HG02938 (cell line): ENCODE data around the gene C17orf75.
A peak's percentile ranks its signal among the peaks of the same experiment; 100 is the strongest.
"Not testable (repeated sequence)": the region's sequence is repeated elsewhere in the genome, so short reads cannot be mapped to it uniquely, and the experiment has no call there.

Experiments
- ATAC-seq: cut with Tn5 transposase; IDR thresholded peaks from one replicate; pipeline ENCODE4 v1.9.1; 2021; ENCODE audit warnings: mild to moderate bottlenecking, moderate library complexity; ENCODE audit not compliant: unreplicated experiment

Gene C17orf75, protein sequence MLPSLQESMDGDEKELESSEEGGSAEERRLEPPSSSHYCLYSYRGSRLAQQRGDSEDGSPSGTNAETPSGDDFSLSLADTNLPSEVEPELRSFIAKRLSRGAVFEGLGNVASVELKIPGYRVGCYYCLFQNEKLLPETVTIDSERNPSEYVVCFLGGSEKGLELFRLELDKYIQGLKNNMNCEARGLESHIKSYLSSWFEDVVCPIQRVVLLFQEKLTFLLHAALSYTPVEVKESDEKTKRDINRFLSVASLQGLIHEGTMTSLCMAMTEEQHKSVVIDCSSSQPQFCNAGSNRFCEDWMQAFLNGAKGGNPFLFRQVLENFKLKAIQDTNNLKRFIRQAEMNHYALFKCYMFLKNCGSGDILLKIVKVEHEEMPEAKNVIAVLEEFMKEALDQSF

DNA sequence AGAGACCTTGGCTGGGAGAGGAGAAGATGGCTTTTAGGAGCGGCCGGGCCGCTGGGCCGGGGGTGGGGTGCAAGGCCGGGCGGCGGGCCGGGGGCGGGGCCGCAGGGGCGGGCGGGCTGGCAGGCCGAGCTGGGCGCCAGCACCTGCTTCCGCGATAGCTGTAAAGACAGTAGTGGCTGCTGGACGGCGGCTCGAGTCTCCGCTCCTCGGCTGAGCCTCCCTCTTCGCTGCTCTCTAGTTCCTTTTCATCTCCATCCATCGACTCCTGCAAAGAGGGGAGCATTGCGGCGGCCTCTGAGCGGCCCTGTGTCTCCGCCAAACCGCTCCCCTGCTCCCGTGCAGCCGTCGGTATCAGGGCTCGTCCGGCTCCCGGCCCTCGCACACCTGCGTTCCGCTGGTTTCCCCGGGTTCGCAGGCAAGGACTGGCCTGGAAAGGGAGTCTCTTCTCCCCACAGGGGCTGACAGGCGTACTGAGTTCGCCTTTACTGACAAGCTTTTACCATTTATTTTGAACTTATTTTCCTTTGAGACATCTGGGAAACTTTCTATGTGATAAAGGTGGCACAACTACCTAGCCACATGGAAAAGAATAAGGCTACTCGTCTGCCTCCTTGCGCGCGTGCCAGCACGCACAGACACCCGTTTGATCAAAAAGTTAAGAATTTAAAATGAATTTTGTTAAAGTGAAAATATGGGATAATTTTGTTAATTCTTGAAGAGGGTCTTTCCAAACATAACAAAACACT lies at the start of gene C17orf75:
TSS of gene C17orf75 (minus strand) at position 317 of the 746 bp plus-strand sequence. CDS start at position 283, 34 bp downstream.
- peak; percentile 73 for ATAC-seq

DNA sequence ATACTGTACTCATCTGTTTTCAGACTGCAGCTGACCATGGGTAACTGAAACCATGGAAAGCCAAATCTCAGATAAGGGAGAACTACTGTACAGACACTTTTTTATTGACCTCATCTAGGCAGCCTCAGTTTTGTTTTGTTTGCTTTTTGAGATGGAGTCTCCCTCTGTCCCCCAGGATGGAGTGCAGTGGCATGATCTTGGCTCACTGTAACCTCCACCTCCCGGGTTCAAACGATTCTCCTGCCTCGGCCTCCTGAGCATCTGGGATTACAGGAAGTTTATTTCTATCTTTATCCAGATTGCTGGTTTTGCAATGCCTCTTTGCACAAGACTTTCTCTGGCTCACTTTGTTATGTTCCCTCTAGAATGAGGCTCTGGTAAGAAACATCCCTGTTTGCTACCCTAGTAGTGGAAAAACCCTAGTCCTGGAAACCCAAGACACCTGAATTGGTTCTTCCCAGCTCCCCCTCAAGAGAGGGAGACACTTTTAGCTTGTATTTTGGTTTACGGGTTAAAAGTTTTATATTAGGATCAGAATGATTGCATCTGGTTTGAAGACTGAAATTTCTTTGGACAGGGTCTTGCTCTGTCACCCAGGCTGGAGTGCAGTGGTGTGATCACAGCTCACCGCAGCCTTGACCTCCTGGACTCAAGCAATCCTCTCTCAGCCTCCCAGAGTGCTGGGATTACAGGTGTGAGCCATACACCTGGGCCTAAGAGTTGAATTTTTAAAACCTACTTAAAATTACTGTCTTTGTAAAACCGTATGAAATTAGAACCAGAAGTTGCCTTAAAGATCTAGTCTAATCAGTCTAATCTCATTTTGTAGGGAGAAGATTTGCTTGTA lies 46.9 kb upstream of the C17orf75 start:
- no peak for ATAC-seq

DNA sequence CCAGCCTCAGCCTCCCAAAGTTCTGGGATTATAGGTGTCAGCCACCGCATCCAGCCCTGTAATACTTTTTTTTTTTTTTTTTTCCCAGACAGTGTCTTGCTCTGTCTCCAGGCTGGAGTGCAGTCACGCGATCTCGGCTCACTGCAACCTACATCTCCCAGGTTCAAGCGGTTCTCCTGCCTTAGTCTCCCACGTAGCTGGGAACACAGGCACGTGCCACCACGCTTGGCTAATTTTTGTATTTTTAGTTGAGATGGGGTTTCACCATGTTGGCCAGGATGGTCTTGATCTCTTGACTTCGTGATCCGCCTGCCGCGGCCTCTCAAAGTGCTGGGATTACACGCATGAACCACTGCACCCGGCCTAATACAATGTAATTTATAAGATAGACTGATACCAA lies 46.2 kb upstream of the C17orf75 start:
- ATAC-seq = not testable (repeated sequence)

DNA sequence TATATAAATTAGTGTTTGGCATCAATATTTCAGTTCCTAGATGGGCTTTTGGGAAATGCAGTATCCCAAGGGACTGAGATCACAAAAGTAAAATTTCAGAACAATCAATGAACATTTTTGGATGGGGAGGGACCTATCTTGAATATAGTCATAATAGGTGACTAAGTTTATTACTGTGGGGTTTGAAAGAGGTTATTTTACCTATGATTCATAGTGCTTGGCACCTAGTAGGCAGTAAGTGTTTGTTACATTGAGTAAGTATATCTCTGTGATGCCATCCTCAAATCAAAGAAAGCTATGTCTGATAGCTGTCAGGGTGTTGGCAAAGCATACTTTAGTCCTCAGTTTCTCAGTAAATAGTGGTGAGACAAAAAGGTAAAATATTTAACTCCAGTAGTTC lies 44.9 kb upstream of the C17orf75 start:
- ATAC-seq = no peak

DNA sequence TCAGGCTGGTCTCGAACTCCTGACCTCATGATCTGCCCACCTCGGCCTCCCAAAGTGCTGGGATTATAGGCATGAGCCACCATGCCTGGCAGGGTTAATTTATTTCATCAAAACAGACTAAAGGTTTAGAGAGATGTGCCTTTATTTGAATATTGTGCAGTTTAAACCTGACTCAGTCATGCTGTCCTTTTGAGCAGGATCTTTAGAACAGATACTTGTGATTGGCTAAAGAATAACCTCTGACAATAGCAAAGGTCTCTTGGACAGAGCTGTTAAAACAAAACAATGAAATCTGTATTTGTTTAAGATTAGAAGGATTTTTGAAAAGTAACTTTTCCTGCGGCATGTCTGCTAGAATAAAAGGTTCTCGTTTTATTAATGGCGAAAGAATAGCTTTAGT lies 44.0 kb upstream of the C17orf75 start:
- ATAC-seq = no peak

DNA sequence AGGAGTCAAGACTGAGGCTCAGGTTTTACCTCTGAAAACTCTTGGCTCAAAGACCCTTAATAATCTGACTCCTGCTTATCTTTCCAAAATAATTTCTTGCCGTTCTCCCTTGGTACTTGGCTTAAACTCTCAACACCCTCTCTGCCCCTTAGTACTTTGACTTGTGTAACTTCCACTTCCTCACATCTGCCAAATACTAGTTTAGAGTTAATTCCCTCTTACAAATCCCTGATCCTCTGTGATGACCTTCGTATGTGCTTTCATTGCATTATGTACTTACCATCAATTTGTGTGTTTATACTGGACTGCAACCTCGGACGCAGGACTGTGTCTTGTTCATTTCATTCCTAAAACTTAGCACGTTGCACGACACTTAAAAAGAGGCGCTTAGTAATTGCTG lies 43.1 kb upstream of the C17orf75 start:
- no peak for ATAC-seq

DNA sequence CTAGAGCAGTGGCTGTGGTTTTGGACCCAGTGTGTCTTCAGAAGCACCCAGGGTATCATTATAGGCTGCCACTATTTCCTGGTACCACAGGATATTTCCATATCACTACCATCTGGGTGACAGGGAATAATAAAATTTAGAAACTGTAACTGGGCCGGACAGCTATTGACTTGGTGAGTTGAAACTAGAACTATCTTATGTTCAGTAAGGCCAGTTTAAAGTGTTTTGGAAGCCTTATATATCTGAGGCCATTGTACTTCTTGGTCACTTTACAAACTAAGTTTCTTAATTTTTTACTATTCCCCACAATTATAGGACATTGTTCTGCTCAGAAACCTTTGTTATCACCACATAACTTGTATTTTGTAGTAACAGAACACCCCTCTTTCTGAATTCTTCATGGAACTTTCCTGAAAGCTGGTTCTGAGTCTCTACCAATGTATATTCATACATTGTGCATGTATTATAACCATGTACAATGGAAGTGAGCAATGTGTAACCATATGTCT lies 42.0 kb upstream of the C17orf75 start:
- no peak for ATAC-seq

DNA sequence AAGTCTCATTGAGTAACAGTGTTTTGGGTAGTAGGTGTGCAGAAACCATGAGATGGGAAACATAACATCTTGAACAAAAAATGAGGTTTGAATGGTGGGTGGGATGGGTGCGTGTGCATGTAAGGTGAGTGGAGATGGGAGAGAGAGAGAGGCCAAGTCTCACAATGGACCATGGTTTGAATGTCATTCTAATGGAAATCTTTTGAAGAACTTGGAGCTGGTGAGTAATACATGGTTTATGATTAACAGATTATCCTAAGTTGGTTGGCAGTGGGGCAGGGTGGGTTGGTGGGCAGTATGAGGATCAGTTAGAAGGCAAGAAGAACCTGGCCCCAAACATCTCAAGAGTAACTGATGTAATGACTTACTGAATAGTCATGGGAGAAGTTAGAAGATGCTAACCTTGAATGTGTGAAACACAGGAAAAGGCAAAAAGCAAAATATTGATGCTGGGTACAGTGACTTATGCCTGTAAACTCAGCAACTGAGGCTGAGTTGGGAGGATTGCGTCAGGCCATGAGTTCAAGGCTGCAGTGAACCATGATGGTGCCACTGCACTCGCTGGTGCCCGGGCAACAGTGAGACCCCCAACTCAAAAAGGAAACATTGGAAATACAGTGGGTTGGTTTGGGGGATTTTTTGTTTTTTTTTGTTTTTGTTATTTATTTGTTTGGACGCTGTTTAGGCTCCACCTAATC lies 40.7 kb upstream of the C17orf75 start:
- no peak for ATAC-seq

DNA sequence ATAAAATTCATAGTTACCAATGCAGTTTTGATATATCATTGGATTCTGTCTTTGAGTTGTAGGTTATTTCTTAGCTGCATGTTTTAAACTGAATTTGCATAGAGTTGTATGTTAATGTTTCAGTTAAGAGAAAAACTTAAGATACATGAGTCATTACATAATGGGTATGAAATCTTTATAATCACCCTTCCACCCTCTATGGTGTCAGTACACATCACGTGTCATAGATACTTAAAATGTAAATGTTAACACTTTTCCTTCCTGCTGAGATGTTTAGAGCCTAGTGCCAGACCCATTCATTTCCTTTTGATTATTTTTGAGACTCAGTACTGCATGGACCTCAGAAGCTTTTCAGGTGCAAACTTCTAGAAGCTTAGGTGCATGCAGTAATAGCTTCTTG lies 28.5 kb upstream of the C17orf75 start:
- ATAC-seq = no peak

DNA sequence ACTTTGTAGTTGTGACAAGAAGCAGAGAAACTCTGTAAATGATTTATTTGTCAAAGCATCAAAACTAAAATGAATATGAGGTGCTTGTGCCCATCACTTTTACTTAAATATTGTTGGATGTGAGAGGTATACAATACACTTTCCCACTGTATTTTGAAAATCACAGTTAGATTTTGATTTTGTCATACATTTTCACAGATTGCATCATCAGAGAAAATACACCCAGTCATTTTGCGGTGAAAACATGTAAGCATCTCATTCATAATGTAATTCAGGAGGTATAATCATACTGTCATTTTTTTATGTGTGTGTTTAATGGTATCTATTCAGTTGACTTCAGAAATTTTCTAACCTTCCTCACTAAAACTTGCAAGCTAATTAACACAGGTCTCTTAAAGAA lies 19.3 kb upstream of the C17orf75 start:
- no peak for ATAC-seq

DNA sequence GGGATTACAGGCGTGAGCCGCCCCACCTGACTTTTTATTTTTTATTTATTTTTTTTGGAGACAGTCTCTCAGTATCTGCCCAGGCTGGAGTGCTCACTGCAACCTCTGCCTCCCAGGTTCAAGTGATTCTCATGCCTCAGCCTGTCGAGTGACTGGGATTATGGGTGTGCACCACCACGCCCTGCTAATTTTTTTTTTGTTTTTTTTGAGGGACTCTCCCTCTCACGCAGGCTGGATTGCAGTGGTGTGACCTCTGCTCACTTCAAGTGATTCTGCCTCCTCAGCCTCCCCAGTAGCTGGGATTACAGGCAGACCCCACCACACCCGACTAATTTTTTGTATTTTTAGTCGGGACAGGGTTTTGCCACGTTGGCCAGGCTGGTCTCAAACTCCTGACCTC lies 15.6 kb upstream of the C17orf75 start:
- no peak for ATAC-seq

DNA sequence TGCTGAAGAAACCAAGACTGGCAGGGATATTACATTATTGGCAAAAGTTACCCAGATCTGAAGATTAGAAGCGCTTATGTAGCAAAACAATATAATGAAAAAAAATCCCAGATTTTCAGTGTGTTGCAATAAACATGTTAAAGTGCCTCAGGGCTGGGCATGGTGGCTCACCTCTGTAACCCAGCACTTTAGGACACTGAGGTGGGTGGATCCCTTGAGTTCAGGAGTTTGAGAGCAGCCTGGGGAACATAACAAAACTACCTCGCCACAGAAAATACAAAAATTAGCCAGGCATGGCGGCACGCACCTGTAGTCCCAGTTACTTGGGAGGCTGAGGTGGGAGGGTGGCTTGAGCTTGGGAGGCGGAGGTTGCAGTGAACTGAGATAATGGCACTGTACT lies 14.8 kb upstream of the C17orf75 start:
- ATAC-seq = no peak

DNA sequence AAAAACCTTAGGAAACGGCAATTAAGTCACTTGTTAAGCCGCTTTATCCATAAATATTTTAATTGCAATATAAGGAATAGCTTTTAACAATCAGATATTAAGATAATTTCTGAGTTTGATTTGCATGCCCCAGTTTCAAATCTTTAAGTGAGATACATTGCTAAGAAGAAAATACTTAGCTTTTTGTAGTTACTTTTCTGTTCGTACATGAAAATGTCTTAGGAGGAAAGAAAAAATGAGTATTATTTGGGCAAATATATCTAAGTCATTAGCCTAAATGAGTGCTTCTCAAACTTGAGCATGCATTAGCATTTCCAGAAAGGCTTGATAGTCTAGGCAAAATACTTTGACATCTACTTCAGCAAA lies 14.4 kb upstream of the C17orf75 start:
- no peak for ATAC-seq

DNA sequence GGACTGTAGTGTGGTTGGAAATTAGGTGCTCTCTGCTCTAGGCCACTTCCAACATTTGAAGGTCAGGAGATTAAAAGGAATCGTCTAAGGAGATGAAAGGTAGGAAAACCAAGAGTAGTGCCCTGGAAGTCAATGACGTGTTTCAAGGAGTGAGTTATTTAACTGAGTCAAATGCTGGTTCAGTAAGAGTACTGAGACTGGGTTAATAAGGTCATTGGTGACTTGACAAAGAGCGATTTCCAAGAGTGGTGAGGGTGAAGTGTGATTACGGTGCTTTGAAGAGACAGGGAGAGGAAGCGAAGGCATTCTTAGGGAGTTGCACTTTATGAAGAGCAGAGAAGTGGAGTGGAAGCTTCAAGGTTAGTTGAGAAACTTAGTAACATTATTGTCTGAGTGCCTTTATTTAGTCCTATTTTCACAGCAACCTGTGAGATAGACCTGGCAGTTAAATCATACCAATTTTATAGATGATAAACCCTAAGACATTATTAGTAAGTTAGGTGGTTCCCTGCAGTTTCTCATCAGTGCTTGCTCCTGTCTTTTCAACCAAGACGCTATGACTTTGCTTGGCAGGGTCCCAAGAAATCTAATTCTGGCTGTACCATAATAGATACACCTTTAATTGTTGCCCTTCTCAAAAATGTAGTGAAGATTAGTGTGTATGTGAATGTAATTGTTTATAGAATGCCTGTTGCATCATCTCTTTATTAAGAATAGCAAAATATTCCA lies 13.8 kb upstream of the C17orf75 start:
- no peak for ATAC-seq

DNA sequence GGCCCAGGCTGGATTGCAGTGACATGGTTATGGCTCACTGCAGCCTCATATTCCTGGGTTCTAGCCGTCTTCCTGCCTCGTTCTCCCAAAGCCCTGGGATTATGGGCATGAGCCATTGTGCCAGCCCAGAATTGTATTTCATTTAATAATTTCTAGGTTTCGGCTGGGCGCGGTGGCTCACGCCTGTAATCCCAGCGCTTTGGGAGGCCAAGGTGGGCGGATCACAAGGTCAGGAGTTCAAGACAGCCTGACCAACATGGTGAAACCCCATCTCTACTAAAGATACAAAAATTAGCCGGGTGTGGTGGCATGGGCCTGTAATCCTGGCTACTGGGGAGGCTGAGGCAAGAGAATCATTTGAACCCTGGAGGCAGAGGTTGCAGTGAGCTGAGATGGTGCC lies 10.8 kb upstream of the C17orf75 start:
- ATAC-seq = not testable (repeated sequence)

DNA sequence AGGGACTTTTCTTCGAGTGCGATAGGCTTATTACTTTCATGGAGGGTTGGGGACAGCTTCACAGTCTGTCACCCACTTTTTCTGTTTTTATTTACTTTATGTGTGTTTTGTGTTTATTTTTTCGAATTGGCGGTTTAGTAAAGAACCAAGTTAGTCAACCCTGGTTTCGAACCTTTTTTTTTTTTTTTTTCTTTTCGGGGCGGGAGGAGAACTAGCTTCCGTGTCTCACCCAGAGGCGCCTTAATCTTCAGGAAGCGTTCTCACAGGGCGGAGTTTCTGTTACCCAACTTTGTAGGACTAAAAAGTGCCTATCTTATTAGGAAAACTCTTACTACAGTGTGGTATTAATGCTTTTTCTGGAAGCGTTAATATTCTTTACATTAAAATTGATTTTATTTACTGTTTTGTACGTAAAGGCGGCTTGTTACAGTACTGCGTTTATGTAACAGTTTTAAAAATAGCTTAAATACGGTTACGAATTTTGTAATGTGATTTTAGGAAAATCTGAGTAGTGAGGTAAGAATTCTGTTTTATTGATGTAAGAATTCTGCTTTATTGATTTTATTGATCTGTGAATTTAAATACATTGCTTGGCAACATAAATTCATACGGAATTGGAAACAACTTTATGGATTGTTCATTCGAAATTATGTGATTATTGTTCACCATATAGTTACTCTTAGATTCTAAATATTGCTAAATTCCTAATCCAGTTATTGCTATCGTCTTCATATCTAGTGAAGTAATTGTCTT lies 8.9 kb upstream of the C17orf75 start:
- peak; percentile 24 for ATAC-seq

DNA sequence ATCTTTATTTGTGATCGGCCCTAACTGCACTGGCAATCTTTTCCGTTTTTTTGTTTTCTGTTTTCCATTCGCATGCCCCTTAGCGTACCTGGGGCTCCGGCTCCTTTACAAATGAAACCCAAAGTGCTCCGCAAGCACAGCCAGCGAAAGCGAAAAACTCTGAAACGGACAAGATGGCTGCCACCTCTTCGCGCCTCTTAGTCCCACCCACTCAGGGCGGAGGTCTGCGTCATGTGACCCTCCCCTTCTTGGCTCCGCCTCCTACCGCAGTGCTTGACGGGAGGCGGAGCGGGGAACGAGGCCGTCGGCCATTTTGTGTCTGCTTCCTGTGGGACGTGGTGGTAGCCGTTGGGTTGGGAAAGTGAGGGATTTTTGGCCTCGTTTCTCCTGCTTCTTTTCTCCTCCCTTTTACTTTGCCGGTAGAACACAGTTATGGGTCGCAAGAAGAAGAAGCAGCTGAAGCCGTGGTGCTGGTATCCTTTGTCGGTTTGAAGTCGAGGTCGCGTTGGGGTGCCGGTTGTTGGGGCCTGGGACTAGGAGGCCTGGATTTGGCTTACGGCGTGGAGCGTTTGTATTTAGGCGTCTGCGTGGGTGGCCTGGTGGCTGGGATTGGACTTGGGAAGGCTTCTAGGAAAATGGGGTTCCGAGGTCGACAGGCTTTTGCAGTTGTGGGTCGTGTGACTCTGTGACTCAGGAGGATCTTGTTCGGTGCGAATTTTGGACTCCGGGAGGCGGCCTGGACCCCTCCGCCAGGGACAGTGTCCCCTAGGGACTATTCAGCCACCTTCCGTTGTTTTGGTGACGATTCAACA lies 8.1 kb upstream of the C17orf75 start, which contains the start of gene ZNF207:
TSS of gene ZNF207 (plus strand) at position 304 of the 812 bp plus-strand sequence. CDS start at position 433, 129 bp downstream.
- ATAC-seq = peak; percentile 85

DNA sequence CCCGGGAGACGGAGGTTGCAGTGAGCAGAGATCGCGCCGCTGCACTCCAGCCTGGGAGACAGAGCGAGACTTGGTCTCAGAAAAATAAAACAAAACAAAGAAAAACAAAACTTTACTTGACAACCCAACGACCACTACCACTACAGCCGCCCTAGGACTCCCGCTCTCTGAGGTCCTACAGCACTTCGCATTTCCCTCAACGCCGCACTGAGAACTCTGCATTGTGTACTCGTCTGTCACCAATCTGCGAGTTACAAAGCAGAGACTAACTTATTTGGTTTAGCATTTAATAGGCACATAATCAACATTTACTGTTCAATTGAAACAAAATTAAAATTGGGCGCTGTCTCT lies 7.5 kb upstream of the C17orf75 start:
- no peak for ATAC-seq

DNA sequence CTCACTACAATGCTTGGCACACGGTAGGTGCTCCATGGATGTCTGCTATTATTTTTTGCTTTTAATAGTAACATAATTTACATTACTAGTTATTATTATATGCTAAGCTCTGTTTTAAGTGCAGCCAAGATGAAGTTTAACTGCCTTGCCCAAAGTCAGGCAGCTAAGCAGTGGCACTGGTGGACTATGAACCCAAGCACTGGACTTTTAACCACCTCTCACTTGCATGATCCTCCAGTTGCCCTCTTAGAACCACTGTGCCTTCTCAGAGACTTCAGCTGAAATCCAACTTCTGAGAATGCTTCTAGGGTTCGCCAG lies 6.5 kb upstream of the C17orf75 start:
- ATAC-seq = no peak
